Measurements from ENCODE around the gene WWTR1. TPM values are rescaled to one million over a fixed set of nuclear protein-coding genes. Genes with fewer than 3 reads are reported as not detected.

The WWTR1 gene
- total RNA-seq, 2 donors from 2014 or later: 17.3 to 18.5 TPM

DNA sequence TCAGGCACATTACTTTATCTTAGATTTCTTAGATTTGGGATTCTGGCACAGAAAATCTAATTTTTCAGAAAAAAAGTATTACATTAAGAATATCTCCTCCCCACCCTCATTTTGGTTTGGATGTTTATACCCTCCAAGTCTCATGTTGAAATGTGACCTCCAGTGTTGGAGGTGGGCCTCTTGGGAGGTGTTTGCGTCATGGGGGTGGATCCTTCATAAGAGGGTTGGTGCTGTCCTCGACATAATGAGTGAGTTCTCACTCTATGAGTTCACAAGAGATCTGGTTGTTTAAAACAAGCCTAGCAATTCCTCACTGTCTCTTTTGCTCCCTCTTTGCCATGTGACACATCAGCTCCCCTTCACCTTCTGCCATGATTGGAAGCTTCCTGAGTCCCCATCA lies 45.6 kb upstream of the WWTR1 start:
- no peak for DNase-seq
- no peaks in the 10 kb centered on the region for H3K27me3 Mint-ChIP-seq (ENCODE audit: insufficient read depth)
- peaks cover 16% of the 10 kb centered on the region for H3K9me3 Mint-ChIP-seq
- no peak overlapping the region for H3K4me3 Mint-ChIP-seq
- H3K27ac ChIP-seq (ENCODE audit: low read depth, low read length): no peak overlapping the region
- no peaks in the 10 kb centered on the region for H3K36me3 ChIP-seq (ENCODE audit: control insufficient read depth, insufficient read depth, low read length)
- H3K27ac Mint-ChIP-seq: no peak overlapping the region
- H3K27me3 ChIP-seq (ENCODE audit: control insufficient read depth, insufficient read depth, low read length, poor library complexity, severe bottlenecking): no peaks in the 10 kb centered on the region
- H3K4me1 ChIP-seq (ENCODE audit: control insufficient read depth, insufficient read depth, low read length): no peaks in the 10 kb centered on the region
- no peaks in the 10 kb centered on the region for H3K4me1 Mint-ChIP-seq
- no peak overlapping the region for H3K9ac ChIP-seq (ENCODE audit: extremely low read depth, low read length, poor library complexity, severe bottlenecking)
- no peak overlapping the region for H3K4me3 ChIP-seq (ENCODE audit: low read length)
- peaks cover 2% of the 10 kb centered on the region for H3K36me3 Mint-ChIP-seq (ENCODE audit: low read depth)
- peaks cover 6% of the 10 kb centered on the region for H3K9me3 ChIP-seq (ENCODE audit: control insufficient read depth, low read length)
- TF ChIP-seq, protein P1, sequence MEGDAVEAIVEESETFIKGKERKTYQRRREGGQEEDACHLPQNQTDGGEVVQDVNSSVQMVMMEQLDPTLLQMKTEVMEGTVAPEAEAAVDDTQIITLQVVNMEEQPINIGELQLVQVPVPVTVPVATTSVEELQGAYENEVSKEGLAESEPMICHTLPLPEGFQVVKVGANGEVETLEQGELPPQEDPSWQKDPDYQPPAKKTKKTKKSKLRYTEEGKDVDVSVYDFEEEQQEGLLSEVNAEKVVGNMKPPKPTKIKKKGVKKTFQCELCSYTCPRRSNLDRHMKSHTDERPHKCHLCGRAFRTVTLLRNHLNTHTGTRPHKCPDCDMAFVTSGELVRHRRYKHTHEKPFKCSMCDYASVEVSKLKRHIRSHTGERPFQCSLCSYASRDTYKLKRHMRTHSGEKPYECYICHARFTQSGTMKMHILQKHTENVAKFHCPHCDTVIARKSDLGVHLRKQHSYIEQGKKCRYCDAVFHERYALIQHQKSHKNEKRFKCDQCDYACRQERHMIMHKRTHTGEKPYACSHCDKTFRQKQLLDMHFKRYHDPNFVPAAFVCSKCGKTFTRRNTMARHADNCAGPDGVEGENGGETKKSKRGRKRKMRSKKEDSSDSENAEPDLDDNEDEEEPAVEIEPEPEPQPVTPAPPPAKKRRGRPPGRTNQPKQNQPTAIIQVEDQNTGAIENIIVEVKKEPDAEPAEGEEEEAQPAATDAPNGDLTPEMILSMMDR (conservative IDR thresholded peaks at IDR 0.05): no peak
- WGBS, 2 experiments (ENCODE audit: insufficient coverage in 1 of 2, insufficient read length in 1 of 2): 90% methylated on average over 2 of the region's 2 CpGs

DNA sequence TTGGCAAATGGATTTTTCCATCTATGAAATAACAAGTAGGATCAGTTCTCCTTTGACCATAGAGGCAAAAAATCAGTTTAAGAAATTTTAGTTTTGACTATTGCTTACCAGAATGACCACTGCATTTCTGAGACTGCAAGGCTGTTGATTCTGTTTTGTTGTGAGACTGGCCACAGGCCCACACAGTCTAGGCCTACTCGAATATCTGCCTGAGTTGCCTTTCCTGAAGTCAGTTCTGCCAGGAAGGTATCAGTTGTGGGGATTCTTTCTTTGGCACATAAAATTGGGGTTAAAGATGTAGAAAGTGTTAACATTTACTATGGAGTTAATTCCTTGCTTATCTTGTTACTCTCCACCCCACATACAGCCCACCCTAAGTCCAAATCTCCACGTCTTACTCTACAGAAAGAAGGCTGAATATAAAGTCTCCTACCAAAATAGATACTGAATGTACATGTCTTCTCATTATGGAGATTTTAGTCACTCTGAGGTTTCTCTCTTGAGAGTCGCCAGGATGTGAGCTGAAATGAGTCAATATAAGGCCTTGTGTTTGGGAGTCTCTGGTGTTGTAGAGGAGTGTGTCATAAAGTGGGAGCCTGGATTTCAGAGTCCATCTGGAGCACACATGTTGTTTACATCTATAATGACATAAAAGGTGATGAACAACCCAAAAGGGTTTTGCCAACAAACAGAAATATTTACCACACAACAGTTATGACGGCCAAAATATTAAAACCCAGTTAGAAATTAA lies 45.0 kb upstream of the WWTR1 start:
- Histone ChIP-seq H3K4me1 (ENCODE audit: control insufficient read depth, insufficient read depth, low read length) (no peaks in the 10 kb centered on the region), H3K9ac (ENCODE audit: extremely low read depth, low read length, poor library complexity, severe bottlenecking) (no peak overlapping the region), H3K36me3 (ENCODE audit: control insufficient read depth, insufficient read depth, low read length) (no peaks in the 10 kb centered on the region), H3K4me3 (ENCODE audit: low read length) (no peak overlapping the region), H3K9me3 (ENCODE audit: control insufficient read depth, low read length) (peaks cover 12% of the 10 kb centered on the region), H3K27ac (ENCODE audit: low read depth, low read length) (no peak overlapping the region), H3K27me3 (ENCODE audit: control insufficient read depth, insufficient read depth, low read length, poor library complexity, severe bottlenecking) (no peaks in the 10 kb centered on the region)
- no peaks in the 10 kb centered on the region for H3K4me1 Mint-ChIP-seq
- no peaks in the 10 kb centered on the region for H3K27me3 Mint-ChIP-seq (ENCODE audit: insufficient read depth)
- no peak overlapping the region for H3K27ac Mint-ChIP-seq
- H3K9me3 Mint-ChIP-seq: peaks cover 22% of the 10 kb centered on the region
- WGBS, 2 experiments (ENCODE audit: insufficient coverage in 1 of 2, insufficient read length in 1 of 2): 68% methylated on average over 4 of the region's 4 CpGs; no CpG with 5 or more reads in 1 of the 2 experiments
- H3K4me3 Mint-ChIP-seq: no peak overlapping the region
- TF ChIP-seq, protein P1 (conservative IDR thresholded peaks at IDR 0.05): no peak
- peaks cover 8% of the 10 kb centered on the region for H3K36me3 Mint-ChIP-seq (ENCODE audit: low read depth)
- no peak for DNase-seq

- H3K4me3 ChIP-seq (ENCODE audit: low read length): no peak overlapping the region
- Mint-ChIP-seq H3K4me3 (no peak overlapping the region), H3K27ac (no peak overlapping the region), H3K27me3 (ENCODE audit: insufficient read depth) (no peaks in the 10 kb centered on the region), H3K4me1 (no peaks in the 10 kb centered on the region), H3K9me3 (peaks cover 31% of the 10 kb centered on the region), H3K36me3 (ENCODE audit: low read depth) (peaks cover 11% of the 10 kb centered on the region)
- no peaks in the 10 kb centered on the region for H3K36me3 ChIP-seq (ENCODE audit: control insufficient read depth, insufficient read depth, low read length)
- H3K27me3 ChIP-seq (ENCODE audit: control insufficient read depth, insufficient read depth, low read length, poor library complexity, severe bottlenecking): no peaks in the 10 kb centered on the region
- no peak overlapping the region for H3K9ac ChIP-seq (ENCODE audit: extremely low read depth, low read length, poor library complexity, severe bottlenecking)
- no peaks in the 10 kb centered on the region for H3K4me1 ChIP-seq (ENCODE audit: control insufficient read depth, insufficient read depth, low read length)
- H3K9me3 ChIP-seq (ENCODE audit: control insufficient read depth, low read length): peaks cover 19% of the 10 kb centered on the region
- no peak overlapping the region for H3K27ac ChIP-seq (ENCODE audit: low read depth, low read length)
- WGBS, 2 experiments (ENCODE audit: insufficient coverage in 1 of 2, insufficient read length in 1 of 2): 83 to 100% methylated on average over 1 of the region's 1 CpG
- TF ChIP-seq, protein P1 (conservative IDR thresholded peaks at IDR 0.05): no peak
- DNase-seq: no peak
Measured at GRCh38 chr3:149701977-149702350, 44.1 kb upstream of the WWTR1 start.

Measured in endodermal cell (in vitro differentiated cells).